GM19193 (cell line): ENCODE data around the gene KIF25.

Experiments
- POLR2A ChIP-seq: IDR thresholded peaks from 4 replicates; pipeline ENCODE4 v1.6.1; 2011; ENCODE audit not compliant: insufficient read depth, insufficient read length; ENCODE audit errors: extremely low read depth

Gene KIF25

GRCh38 chr6:168041928-168042327 is 44.5 kb downstream of the KIF25 start:
- no peak for TF ChIP-seq POLR2A

DNA sequence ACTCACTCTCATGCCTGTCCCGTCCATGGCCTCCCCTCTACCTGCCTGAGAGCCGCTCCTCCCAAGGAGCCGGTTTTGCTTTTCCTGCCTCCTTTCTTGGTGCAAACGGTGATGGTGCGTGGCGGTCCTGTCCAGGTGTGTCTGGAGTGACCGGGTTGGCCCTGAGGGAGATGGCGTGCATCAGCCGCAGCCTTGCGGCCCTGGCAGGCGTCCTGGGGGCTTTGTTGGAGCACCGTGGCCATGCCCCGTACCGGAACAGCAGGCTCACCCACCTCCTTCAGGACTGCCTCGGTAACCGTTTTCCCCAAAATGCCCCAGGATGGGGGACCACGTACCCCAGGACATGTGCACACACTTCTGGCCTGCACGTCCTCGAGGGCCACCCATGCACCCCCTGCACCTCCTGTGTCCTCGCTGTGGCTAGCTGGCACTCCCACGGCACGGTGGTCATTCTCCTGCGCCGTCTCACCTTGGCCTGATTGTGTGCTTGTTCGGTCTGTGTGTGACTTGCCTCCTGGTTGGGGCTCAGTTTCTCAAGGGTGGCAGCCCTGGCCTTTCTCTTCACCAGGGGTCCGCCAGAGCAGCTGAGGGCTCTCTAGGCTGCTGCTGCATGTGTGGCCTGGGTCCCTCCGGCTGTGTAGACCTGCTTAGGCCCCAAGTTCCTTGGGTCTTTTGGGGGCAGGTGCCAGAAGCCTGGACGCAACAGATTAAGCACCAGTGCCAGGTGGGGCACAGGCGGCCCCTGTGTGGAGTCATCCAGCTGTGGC is 45.1 kb downstream of the KIF25 start:
- no peak for TF ChIP-seq POLR2A

- TF ChIP-seq POLR2A = no peak
These were observed 45.8 kb downstream of the KIF25 start for GRCh38 chr6:168043193-168043847.

- TF ChIP-seq POLR2A = no peak
These were observed 46.5 kb downstream of the KIF25 start for GRCh38 chr6:168043848-168044415.

DNA sequence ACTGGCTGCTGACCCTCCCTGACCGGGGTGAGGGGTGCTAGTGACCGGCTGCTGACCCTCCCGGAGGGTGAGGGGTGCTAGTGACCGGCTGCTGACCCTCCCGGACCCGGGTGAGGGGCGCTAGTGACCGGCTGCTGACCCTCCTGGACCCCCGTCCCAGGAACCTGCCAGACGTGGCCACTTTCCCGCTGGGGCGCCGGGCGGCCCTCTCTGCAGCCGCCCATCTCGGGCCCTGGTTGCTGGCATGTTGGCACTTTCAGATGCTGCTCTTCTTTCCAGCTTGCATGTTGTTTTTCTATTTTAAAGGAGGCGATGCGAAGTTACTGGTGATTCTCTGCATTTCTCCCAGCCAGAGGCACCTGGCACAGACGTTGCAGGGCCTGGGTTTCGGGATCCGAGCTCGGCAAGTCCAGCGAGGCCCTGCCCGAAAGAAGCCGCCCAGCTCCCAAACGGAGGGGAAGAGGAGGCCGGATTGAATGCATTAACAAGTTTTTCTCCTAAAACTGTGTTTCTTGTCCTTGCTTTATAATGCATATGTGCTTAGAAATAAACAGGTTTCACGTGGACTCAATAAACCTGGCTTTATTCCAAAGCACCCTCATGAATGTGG is 47.2 kb downstream of the KIF25 start:
- no peak for TF ChIP-seq POLR2A

- no peak for TF ChIP-seq POLR2A
These were observed 47.7 kb downstream of the KIF25 start for GRCh38 chr6:168045141-168045691.

GRCh38 chr6:168045706-168046620 is 48.5 kb downstream of the KIF25 start:
- TF ChIP-seq POLR2A = no peak

GRCh38 chr6:168046696-168047095 is 49.2 kb downstream of the KIF25 start:
- no peak for TF ChIP-seq POLR2A

DNA sequence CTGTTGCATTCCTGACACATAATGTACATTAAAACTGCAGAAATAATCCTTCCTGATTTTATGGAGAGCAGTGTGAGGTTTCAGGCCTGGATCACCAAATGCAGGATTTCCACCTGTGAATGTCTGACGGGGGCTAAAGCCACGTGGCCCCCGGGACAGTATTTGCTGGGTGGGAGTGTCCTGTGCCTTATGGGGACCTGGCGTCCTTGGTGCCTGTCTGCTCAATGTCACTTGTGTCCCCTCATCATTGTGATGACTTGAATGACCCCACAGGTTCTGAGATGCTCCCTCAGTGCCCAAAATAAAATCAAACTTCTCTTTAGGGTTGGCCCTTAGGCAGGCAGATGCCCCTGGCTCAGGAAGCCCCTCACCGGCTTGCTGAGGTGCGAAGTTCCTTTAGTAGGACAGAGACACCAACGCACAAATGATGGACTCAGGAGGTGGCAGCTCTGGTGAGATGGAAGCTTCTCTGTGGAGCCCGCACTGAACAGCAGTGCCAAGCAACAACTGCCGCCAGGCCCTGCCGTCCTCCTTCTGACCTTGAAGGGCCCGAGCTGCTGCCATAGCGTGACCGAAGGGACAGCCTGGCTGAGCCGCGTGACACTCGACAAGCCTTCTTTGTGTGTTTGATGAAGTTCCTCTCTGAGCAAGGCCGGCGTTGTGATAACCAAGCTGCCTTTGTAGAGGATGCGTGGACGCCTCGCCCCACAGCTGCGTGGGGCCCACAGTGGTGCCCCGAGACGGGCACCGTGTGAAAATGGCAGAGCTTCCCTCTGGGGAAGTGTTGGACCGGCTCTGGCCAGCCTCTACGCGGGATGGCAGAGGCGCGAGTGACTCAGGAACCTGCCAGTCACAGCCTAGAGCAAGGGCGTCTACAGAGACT is 50.6 kb downstream of the KIF25 start:
- no peak for TF ChIP-seq POLR2A

GRCh38 chr6:168048724-168049025 is 51.2 kb downstream of the KIF25 start:
- no peak for TF ChIP-seq POLR2A

DNA sequence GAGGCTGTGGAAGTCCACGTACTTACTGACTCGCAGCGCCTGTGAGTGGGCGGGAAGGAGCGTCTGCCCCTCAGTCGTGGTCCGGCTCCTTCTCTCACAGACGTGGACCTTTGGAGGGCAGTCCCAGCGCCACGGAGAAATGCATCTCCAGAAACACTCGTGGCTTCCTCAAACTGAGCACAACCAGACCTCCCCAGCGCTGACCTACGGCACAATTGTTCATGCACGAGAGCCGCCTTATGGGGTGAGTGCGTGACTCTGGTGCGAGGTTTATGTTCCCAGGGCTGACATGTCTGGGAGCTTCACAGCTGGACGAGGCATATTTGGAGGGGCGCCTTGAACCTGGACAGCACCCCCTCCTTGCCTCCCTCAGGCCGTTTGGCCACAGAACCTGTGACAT is 51.8 kb downstream of the KIF25 start:
- TF ChIP-seq POLR2A = no peak

DNA sequence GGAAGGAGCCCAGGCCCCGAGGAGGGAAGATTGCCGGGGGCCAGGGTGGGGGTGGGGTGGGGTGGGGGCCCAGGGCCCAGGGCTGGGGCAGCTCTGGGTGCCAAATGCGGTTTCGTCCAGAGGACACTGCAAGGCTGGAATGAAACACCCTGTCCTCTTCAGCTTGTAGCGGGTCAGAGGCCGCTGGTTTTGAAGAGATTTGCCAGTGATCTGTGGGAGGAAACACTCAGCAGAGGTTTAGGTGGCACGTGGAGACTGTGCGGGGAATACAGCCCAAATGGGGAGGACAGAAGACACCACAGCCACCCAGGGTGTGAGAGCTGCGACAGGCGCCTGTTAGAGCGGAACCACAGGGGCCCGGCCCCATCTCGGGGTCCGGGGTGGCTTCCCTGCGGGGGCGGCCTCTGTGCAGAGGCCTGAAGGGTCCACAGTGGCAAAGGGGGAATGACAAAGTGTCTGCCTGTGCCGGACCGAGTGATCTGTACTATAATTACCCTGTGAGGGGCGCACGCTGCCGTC is 52.3 kb downstream of the KIF25 start:
- no peak for TF ChIP-seq POLR2A

DNA sequence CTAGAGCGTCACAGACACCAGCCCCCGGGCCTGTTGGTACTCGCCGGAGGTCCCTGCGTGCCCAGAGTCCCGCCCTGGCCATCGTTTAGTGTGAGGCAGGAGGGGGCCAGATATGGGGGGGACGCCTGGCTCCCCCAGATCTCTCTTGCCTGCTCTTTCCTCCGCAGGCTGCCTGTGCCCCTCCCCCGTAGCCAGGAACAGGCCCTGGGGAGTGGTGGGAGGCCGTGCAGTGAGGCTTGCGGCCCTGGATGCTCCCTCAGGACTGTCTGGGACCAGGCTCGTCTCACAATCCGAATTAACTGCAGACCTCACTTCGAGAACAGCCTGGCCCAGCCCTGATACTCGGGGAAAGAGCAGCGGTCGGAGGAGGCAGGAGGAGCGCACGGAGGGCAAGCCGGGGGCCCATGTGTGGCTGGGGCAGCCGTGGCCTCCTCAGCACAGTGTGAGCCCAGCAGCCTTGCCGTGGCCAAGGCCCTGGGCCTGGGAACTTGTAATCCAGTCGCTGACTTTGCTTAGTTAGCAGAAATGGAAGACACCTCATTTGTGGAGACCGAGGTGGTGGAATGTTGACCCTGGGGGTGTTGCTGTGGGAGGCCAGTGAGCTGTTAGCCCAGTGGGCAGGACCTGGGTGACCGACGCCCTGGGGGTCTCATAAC is 52.9 kb downstream of the KIF25 start:
- TF ChIP-seq POLR2A = no peak
